Fibroblast of villous mesenchyme (primary cell): ENCODE measurements around the gene ZMYND11. TPM values are rescaled to one million over a fixed set of nuclear protein-coding genes. Genes with fewer than 3 reads are reported as not detected.

Source experiments
- DNase-seq: peaks from one replicate; pipeline ENCODE4 v3.0.0-alpha.2; 2010; ENCODE audit warnings: low read depth
- H3K4me3 ChIP-seq: 2 replicates; pipeline ENCODE4 v1.5.1; 2011; ENCODE audit warnings: low read depth, mild to moderate bottlenecking, low read length
- CTCF ChIP-seq: IDR thresholded peaks from 2 replicates; pipeline ENCODE4 v1.5.1; 2012; ENCODE audit warnings: low read depth, mild to moderate bottlenecking, low read length; ENCODE audit not compliant: insufficient read depth
- total RNA-seq: library from RNA; depleted of rRNA; stranded (reverse); fragments of >200 nt; gene quantifications from 2 replicates; pipeline ENCODE4 v1.2.3, GENCODE V29; 2012

ZMYND11 gene
- total RNA-seq, 1 donor = 53.5 TPM

DNA sequence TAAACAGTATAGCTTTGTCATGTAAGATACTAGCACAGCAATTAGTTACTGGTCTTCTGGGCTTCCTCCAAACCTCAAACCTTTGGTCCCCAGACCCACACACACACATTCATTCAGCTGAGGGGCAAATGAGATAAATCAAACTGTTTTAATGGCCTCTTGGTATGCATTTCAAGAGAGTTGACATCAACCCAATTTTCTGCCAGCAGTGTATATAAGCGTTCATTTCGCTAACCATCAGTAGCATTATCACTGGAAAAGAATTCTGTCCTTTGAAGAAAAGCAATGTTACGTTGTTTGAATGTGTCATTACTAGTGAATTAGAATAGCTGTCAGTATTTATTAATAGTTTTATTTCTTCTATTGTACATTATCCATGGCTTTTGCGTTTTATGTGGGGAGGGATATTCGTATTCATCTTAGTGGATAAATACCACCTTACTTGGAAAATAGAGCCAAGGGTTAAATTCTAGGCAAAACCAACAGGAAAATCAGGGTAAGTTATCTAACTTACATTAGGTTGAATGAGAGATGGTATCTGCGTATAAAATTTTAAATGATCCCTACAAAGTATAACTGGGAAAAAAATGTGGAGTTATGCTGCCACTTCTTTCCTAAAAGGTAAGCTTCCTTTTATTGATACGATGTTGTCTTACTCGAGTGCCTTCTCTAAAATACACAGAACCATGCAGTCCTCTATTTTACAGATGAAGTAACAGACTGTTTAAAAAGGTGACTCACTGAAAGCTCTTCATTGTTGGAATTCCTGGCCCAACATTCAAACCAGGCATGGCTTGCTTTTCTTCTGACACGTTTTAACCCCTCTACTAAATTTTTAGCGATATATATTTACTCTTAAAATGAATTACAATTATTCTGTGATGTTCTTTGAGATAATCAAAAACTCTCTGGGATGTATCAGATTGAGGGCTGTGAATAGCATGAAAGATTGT is 2.0 kb upstream of the ZMYND11 start:
- peak; percentile 50 for DNase-seq
- peak overlapping the region; percentile 67 for H3K4me3 ChIP-seq
- no peak for TF ChIP-seq CTCF

DNA sequence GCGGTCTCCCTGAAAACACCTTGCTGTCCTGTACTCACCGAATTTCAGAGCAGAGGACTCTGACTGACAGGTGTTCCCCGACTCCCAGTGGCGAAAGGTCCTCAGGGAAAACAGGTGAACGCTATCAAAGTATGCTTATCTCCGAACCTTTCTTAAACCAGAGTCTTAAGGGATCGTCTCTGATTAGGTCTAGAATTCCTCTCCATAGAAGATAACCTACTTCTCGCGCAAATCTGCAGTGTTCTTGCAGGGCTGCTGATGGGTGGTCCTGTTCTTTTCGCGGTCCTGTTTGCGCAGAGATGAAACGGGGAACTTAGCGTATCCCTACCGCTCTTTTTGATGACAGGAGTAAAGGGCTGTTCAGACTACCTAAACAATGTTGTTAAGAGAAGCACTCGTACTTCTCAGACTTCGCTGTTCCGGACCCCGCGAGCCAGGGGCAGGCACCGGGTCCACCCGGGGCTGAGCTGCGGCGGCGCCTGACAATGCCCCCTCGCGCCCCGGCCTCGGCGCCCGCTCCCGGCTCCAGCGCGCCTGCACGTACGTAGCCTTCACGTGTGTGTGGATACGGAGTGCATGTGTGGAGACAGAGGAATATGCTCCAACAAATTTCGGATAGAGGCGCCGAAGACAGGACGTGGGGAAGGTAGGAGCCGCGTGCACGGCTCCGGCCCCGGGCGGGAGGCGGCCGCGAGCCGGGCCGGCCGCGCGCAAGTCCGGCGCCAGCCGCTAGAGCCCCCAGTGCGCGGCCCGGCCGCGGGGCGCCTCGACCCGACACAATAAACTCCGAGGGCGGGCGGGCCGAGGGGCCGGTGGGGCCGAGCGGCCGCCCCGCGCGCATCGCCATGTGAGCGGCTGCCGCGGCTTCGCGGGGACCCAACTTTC is 766 bp upstream of the ZMYND11 start:
- peak; percentile 30 for DNase-seq

GRCh38 chr10:135601-136464 is 578 bp downstream of the ZMYND11 start:
- DNase-seq = peak; percentile 72
- TF ChIP-seq CTCF = no peak
- peak overlapping the region; percentile 67 for H3K4me3 ChIP-seq

More for the DNA sequence above, 766 bp upstream of the ZMYND11 start:
- no peak for TF ChIP-seq CTCF
- peak overlapping the region; percentile 67 for H3K4me3 ChIP-seq

- TF ChIP-seq CTCF = no peak
- DNase-seq = no peak
- H3K4me3 ChIP-seq = peak overlapping the region; percentile 67
Observed at GRCh38 chr10:136465-136762, 1.2 kb downstream of the ZMYND11 start.

DNA sequence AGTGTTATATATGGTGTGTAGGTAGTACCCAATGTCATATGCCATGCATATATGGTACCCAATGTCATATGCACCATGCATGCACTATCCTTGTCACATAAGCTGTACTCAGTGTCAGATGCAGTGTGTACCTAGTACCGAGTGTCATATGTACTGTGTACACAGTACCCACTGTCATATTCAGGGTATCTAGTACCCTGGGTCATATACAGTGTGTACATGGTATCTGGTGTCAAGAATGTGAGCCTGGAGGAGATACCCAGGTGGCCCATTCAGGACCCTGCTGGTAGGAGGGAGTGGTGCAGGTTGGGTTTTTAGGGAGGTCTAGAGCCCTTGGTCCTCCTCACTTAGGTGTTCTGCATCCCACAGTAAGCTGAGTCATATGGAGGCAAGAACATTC is 1.8 kb downstream of the ZMYND11 start:
- DNase-seq = peak; percentile 14
- H3K4me3 ChIP-seq = peak overlapping the region; percentile 67
- TF ChIP-seq CTCF = peak; percentile 59

DNA sequence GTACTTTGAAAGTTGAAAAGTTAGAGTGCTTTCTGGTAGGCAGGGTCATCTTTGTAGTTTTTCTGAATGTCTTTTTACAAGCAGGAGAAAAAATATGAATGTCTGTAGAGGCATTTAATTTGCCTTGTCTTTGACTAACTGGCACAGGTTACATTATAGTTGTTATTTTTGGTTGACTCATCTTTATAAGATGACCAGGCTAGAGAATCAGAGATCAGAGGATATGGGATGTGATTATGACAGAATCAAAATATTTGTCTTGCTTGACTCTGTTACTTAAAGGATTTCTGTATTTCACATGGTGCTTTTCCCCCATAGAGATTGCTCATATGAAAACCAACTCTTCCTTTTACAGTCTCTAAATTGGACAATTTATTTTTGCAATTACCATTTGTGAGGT is 2.4 kb downstream of the ZMYND11 start:
- peak; percentile 20 for DNase-seq
- TF ChIP-seq CTCF = no peak
- no peak overlapping the region for H3K4me3 ChIP-seq
